Kidney epithelial cell (primary cell): ENCODE data around the gene FCAR. TPM values are rescaled to one million over a fixed set of nuclear protein-coding genes. Genes with fewer than 3 reads are reported as not detected.
"Not testable (repeated sequence)": the region's sequence is repeated elsewhere in the genome, so short reads cannot be mapped to it uniquely, and the experiment has no call there.

Source experiments
- DNase-seq: peaks from one replicate; pipeline ENCODE4 v3.0.0-alpha.2; 2010; ENCODE audit warnings: low read depth
- H3K27me3 ChIP-seq: 2 replicates; pipeline ENCODE4 v1.6.0; 2011; ENCODE audit warnings: low read length; ENCODE audit not compliant: control insufficient read depth, insufficient read depth
- H3K36me3 ChIP-seq: 2 replicates; pipeline ENCODE4 v1.5.1; 2011; ENCODE audit warnings: low read length; ENCODE audit not compliant: control insufficient read depth, insufficient read depth
- H3K4me3 ChIP-seq: 2 replicates; pipeline ENCODE4 v1.5.1; 2011; ENCODE audit warnings: low read depth, mild to moderate bottlenecking, control low read depth, low read length
- CTCF ChIP-seq: IDR thresholded peaks from 2 replicates; pipeline ENCODE4 v1.5.1; 2011; ENCODE audit warnings: mild to moderate bottlenecking, moderate library complexity, low read length, control low read depth, inconsistent platforms; ENCODE audit not compliant: insufficient read depth, poor library complexity, severe bottlenecking
- total RNA-seq: library from RNA; depleted of rRNA; stranded (reverse); fragments of >200 nt; gene quantifications from 2 replicates; pipeline ENCODE4 v1.2.3, GENCODE V29; 2015

FCAR gene
- total RNA-seq, 1 donor from 2014 or later = not detected

- Histone ChIP-seq H3K4me3 (no peak overlapping the region), H3K27me3 (no peaks in the 10 kb centered on the region), H3K36me3 (no peaks in the 10 kb centered on the region)
- no peak for TF ChIP-seq CTCF
- no peak for DNase-seq
These were observed 22.7 kb upstream of the FCAR start for GRCh38 chr19:54851353-54851752.

GRCh38 chr19:54855241-54855640 is 18.8 kb upstream of the FCAR start:
- not testable (repeated sequence) for H3K4me3 ChIP-seq, H3K36me3 ChIP-seq, H3K27me3 ChIP-seq, DNase-seq

- DNase-seq, H3K4me3 ChIP-seq, H3K36me3 ChIP-seq, H3K27me3 ChIP-seq: not testable (repeated sequence)
These were observed 15.6 kb upstream of the FCAR start for GRCh38 chr19:54858476-54858875.

GRCh38 chr19:54859421-54859820 is 14.6 kb upstream of the FCAR start:
- H3K4me3 ChIP-seq, H3K36me3 ChIP-seq, DNase-seq, H3K27me3 ChIP-seq: not testable (repeated sequence)

GRCh38 chr19:54863459-54863858 is 10.6 kb upstream of the FCAR start:
- H3K36me3 ChIP-seq, H3K27me3 ChIP-seq: not testable (repeated sequence)

GRCh38 chr19:54871696-54872095 is 2.3 kb upstream of the FCAR start:
- DNase-seq = no peak
- TF ChIP-seq CTCF = no peak
- Histone ChIP-seq H3K4me3 (no peak overlapping the region), H3K36me3 (no peaks in the 10 kb centered on the region), H3K27me3 (no peaks in the 10 kb centered on the region)

More at GRCh38 chr19:54863459-54863858, 10.6 kb upstream of the FCAR start:
- DNase-seq, H3K4me3 ChIP-seq: not testable (repeated sequence)

- Histone ChIP-seq H3K4me3 (no peak overlapping the region), H3K36me3 (no peaks in the 10 kb centered on the region), H3K27me3 (no peaks in the 10 kb centered on the region)
- TF ChIP-seq CTCF = no peak
- DNase-seq = no peak
These were observed 1.5 kb downstream of the FCAR start for GRCh38 chr19:54875506-54875905.

- H3K27me3 ChIP-seq = no peaks in the 10 kb centered on the region
- no peak overlapping the region for H3K4me3 ChIP-seq
- TF ChIP-seq CTCF = no peak
- no peaks in the 10 kb centered on the region for H3K36me3 ChIP-seq
- DNase-seq = no peak
These were observed 3.4 kb downstream of the FCAR start for GRCh38 chr19:54877471-54877870.
